A549 (cell line): Measurements from ENCODE around the gene IKBKG. TPM values are rescaled to one million over a fixed set of nuclear protein-coding genes. Genes with fewer than 3 reads are reported as not detected.
"Not testable (repeated sequence)": the region's sequence is repeated elsewhere in the genome, so short reads cannot be mapped to it uniquely, and the experiment has no call there.

Experiments
- ATAC-seq, 2 experiments: fragments of 200-7000 bp in 1 of 2; fragments of >200 bp in 1 of 2; cut with Nextera tagmentation in 1 of 2; cut with Tn5 transposase in 1 of 2; 3 replicates each; pipeline versions ENCODE4 v1.8.0 to v1.9.1; 2018 to 2020; ENCODE audit warnings: mild to moderate bottlenecking in 1 of 2, moderate library complexity in 1 of 2
- CTCF ChIA-PET: fragments of 300-600 bp; sonication (Branson Sonifier 250); formaldehyde crosslinking; extraction: SDS; loops from one replicate; lab custom pipeline; 2021; ENCODE audit warnings: antibody characterized with exemption, inconsistent platforms; lab: Yijun Ruan, JAX
- POLR2A ChIA-PET: fragments of 350-600 bp; formaldehyde crosslinking; extraction: SDS; loops from one replicate; lab custom pipeline; 2021; ENCODE audit warnings: antibody characterized with exemption, inconsistent platforms; lab: Yijun Ruan, JAX
- DNase-seq, 2 experiments: peaks; one replicate each; pipeline versions ENCODE4 v3.0.0 to v3.0.0-alpha.2; 2011 to 2016; ENCODE audit warnings: low read depth in 1 of 2, low spot score in 1 of 2
- FAIRE-seq: peaks from 2 replicates; lab custom pipeline; 2011; peaks lifted over from hg19 to GRCh38; lab: Jason Lieb, UNC
- H3K27ac ChIP-seq, 2 experiments: fragments of >200 bp; sonication (Bioruptor Twin); formaldehyde crosslinking; 3 replicates each; pipeline ENCODE4 v1.5.1; 2016 to 2017
- H3K4me1 ChIP-seq: fragments of >200 bp; sonication (Bioruptor Twin); formaldehyde crosslinking; 3 replicates; pipeline ENCODE4 v1.6.1; 2016
- H3K4me2 ChIP-seq: fragments of >200 bp; sonication (Bioruptor Twin); formaldehyde crosslinking; 3 replicates; pipeline ENCODE4 v1.6.1; 2016
- H3K4me3 ChIP-seq: fragments of >200 bp; sonication (Bioruptor Twin); formaldehyde crosslinking; 3 replicates; pipeline ENCODE4 v1.5.1; 2016
- H3K9me3 ChIP-seq: fragments of >200 bp; sonication (Bioruptor Twin); formaldehyde crosslinking; 3 replicates; pipeline ENCODE4 v1.6.1; 2016
- ATOH8 ChIP-seq: fragments of 250-450 bp; sonication (Bioruptor Pico); IDR thresholded peaks from 2 replicates; pipeline ENCODE4 v1.5.0; 2020; ENCODE audit warnings: low read depth, mild to moderate bottlenecking, moderate library complexity
- CHD2 ChIP-seq: fragments of 150-350 bp; IDR thresholded peaks from 2 replicates; pipeline ENCODE4 v1.6.1; 2014; ENCODE audit warnings: low read length; ENCODE audit not compliant: partially characterized antibody
- CTCF ChIP-seq: fragments of >200 bp; sonication (Bioruptor Twin); formaldehyde crosslinking; IDR thresholded peaks from 3 replicates; pipeline ENCODE4 v1.5.1; 2016
- KDM1A ChIP-seq: fragments of 200-600 bp; sonication (generic); IDR thresholded peaks from 2 replicates; pipeline ENCODE4 v1.6.1; 2016; ENCODE audit warnings: low read depth, mild to moderate bottlenecking
- KDM5A ChIP-seq: fragments of 200-600 bp; sonication (generic); IDR thresholded peaks from 2 replicates; pipeline ENCODE4 v1.6.1; 2016; ENCODE audit warnings: antibody characterized with exemption, mild to moderate bottlenecking
- MAFK ChIP-seq: fragments of 450-650 bp; IDR thresholded peaks from 2 replicates; pipeline ENCODE4 v1.6.1; 2014; ENCODE audit not compliant: partially characterized antibody
- PHF8 ChIP-seq: fragments of 200-600 bp; sonication (generic); IDR thresholded peaks from 2 replicates; pipeline ENCODE4 v1.6.1; 2016; ENCODE audit warnings: low read depth, mild to moderate bottlenecking, antibody characterized with exemption, moderate library complexity, borderline replicate concordance
- RCOR1 ChIP-seq: fragments of 150-350 bp; IDR thresholded peaks from 2 replicates; pipeline ENCODE4 v1.6.1; 2014; ENCODE audit warnings: antibody characterized with exemption, low read length, low read depth
- RNF2 ChIP-seq: fragments of 200-600 bp; sonication (generic); IDR thresholded peaks from 2 replicates; pipeline ENCODE4 v1.6.1; 2016; ENCODE audit warnings: low read depth, mild to moderate bottlenecking, antibody characterized with exemption, moderate library complexity, borderline replicate concordance
- SMC3 ChIP-seq: fragments of >200 bp; sonication (Bioruptor Twin); formaldehyde crosslinking; IDR thresholded peaks from 3 replicates; pipeline ENCODE4 v1.6.1; 2018; ENCODE audit warnings: inconsistent platforms
- TP53 ChIP-seq: fragments of 250-450 bp; sonication (Bioruptor Pico); IDR thresholded peaks from 2 replicates; pipeline ENCODE4 v1.5.0; 2021; ENCODE audit warnings: mild to moderate bottlenecking, moderate library complexity
- WGBS: methylation state at CpG from one replicate; pipeline ENCODE4 v1.1.6; 2017; ENCODE audit errors: missing lambda C conversion rate; 5-methylcytosine and 5-hydroxymethylcytosine counted together
- polyA plus RNA-seq, 4 experiments: library from polyadenylated mRNA; depleted of rRNA in 3 of 4; stranded (reverse); fragments of >200 nt; fragmentation: RNase III in 1 of 4; extraction: RNeasy Plus Mini Kit Qiagen cat#74134 plus additional on column Dnase treatment in 1 of 4; gene quantifications; 2 replicates in 3 of 4; 3 replicates in 1 of 4; pipeline ENCODE4 v1.2.3, GENCODE V29; 2011 to 2017

IKBKG gene
- polyA plus RNA-seq, 2 of the 4 experiments (the other 2 are of a cell fraction), result 19.7 to 34.2 TPM

- TF ChIP-seq SMC3 (no peak), RNF2 (0 out of 2 replicates have a peak, but pooled peaks have one; percentile 42), ATOH8 (CRISPR knock-in tag) (no peak), RCOR1 (no peak), KDM5A (no peak)
These were observed 821 bp upstream of the IKBKG start, which contains the start of gene G6PD (continued) for GRCh38 chrX:154546354-154547244.

- CTCF ChIA-PET, result interaction anchor here (0.7 to 0.9 kb wide), 3 partner anchors 13 to 200 kb away, joined by 3 read pairs; no protein-coding TSS in a partner anchor
- H3K9me3 ChIP-seq, result no peaks in the 10 kb centered on the region
- peak overlapping the region; percentile 96 for H3K4me2 ChIP-seq
- POLR2A ChIA-PET, result no interaction called here
- WGBS, result 0% methylated on average over 9 of the region's 9 CpGs
- TF ChIP-seq KDM5A, result 0 out of 2 replicates have a peak, but pooled peaks have one; percentile 10
- TF ChIP-seq CTCF, result no peak
- no peak for DNase-seq
- H3K27ac ChIP-seq, result peak overlapping the region; percentile 98 to 100
- no peak for ATAC-seq
- H3K4me1 ChIP-seq, result peaks cover 34% of the 10 kb centered on the region
- no peak for FAIRE-seq
- peak overlapping the region; percentile 95 for H3K4me3 ChIP-seq
These were observed 552 bp downstream of the IKBKG start for GRCh38 chrX:154548028-154548316.

- Histone ChIP-seq H3K4me3 (no peak overlapping the region), H3K4me2 (peak overlapping the region; percentile 96; the same call in 2 of the 3 replicates), H3K27ac (no peak overlapping the region), H3K4me1 (peaks cover 16% of the 10 kb centered on the region; the same call in 2 of the 3 replicates), H3K9me3 (no peaks in the 10 kb centered on the region)
- ChIA-PET CTCF (no interaction called here), POLR2A (no interaction called here)
- DNase-seq (no peak), ATAC-seq (no peak), FAIRE-seq (peak; percentile 70)
- no peak for TF ChIP-seq TP53 (CRISPR knock-in tag)
- no peak for TF ChIP-seq PHF8
- TF ChIP-seq MAFK, result no peak
- no peak for TF ChIP-seq CHD2
- no peak for TF ChIP-seq KDM1A
- TF ChIP-seq SMC3, result no peak
- 83% methylated on average over 1 of the region's 1 CpG for WGBS
These were observed 2.3 kb downstream of the IKBKG start for GRCh38 chrX:154549766-154550165.

GRCh38 chrX:154552112-154552806, 4.8 kb downstream of the IKBKG start:
- peak in 1 of 2 experiments; percentile 49; a peak in 3 of 6 replicates for ATAC-seq
- FAIRE-seq, result peak; percentile 85

GRCh38 chrX:154558060-154558690, 10.8 kb downstream of the IKBKG start:
- ATAC-seq, H3K27ac ChIP-seq, DNase-seq, H3K4me2 ChIP-seq, POLR2A ChIA-PET, H3K4me3 ChIP-seq, H3K4me1 ChIP-seq, H3K9me3 ChIP-seq, CTCF ChIA-PET, FAIRE-seq: not testable (repeated sequence)
- 88% methylated on average over 5 of the region's 24 CpGs for WGBS

More at GRCh38 chrX:154552112-154552806, 4.8 kb downstream of the IKBKG start:
- CTCF ChIA-PET, DNase-seq, POLR2A ChIA-PET, H3K4me3 ChIP-seq, H3K9me3 ChIP-seq, H3K4me2 ChIP-seq, H3K27ac ChIP-seq: not testable (repeated sequence)
- WGBS, result 98% methylated on average over 8 of the region's 18 CpGs
- H3K4me1 ChIP-seq, result peaks cover 15% of the 10 kb centered on the region; the same call in 2 of the 3 replicates

GRCh38 chrX:154558896-154559295, 11.5 kb downstream of the IKBKG start:
- DNase-seq, H3K4me3 ChIP-seq, H3K4me2 ChIP-seq, CTCF ChIA-PET, POLR2A ChIA-PET, FAIRE-seq, H3K4me1 ChIP-seq, H3K9me3 ChIP-seq, H3K27ac ChIP-seq: not testable (repeated sequence)
- ATAC-seq, result peak in 1 of 2 experiments; percentile 18; a peak in 1 of 6 replicates
- 86% methylated on average over 6 of the region's 21 CpGs for WGBS

GRCh38 chrX:154560326-154560725, 12.9 kb downstream of the IKBKG start:
- POLR2A ChIA-PET, H3K4me3 ChIP-seq, H3K4me1 ChIP-seq, H3K27ac ChIP-seq, DNase-seq, ATAC-seq, CTCF ChIA-PET, H3K9me3 ChIP-seq, H3K4me2 ChIP-seq, FAIRE-seq: not testable (repeated sequence)
- WGBS, result 93% methylated on average over 8 of the region's 31 CpGs
